Osteoblast (primary cell): Measurements from ENCODE around the gene CFAP97D2. TPM values are rescaled to one million over a fixed set of nuclear protein-coding genes. Genes with fewer than 3 reads are reported as not detected.
"Not testable (repeated sequence)": the region's sequence is repeated elsewhere in the genome, so short reads cannot be mapped to it uniquely, and the experiment has no call there.

Experiments
- DNase-seq: peaks from one replicate; pipeline ENCODE4 v3.0.0; 2011; ENCODE audit warnings: low spot score, mixed read lengths; ENCODE audit not compliant: insufficient read length; ENCODE audit errors: missing footprints
- H2AFZ ChIP-seq: 2 replicates; pipeline ENCODE4 v1.6.0; 2011; ENCODE audit warnings: mild to moderate bottlenecking, low read length
- H3K27ac ChIP-seq: 2 replicates; pipeline ENCODE4 v1.5.1; 2011; ENCODE audit warnings: mild to moderate bottlenecking, low read depth, low read length, moderate library complexity
- H3K27me3 ChIP-seq: 2 replicates; pipeline ENCODE4 v1.6.0; 2012; ENCODE audit warnings: mild to moderate bottlenecking, control low read depth, inconsistent platforms, low read length, moderate library complexity; ENCODE audit not compliant: insufficient read depth
- H3K36me3 ChIP-seq: 2 replicates; pipeline ENCODE4 v1.5.1; 2011; ENCODE audit warnings: mild to moderate bottlenecking, low read length, control low read depth, moderate library complexity; ENCODE audit not compliant: insufficient read depth
- H3K4me1 ChIP-seq: 2 replicates; pipeline ENCODE4 v1.5.1; 2011; ENCODE audit warnings: mild to moderate bottlenecking, low read length, control low read depth, moderate library complexity; ENCODE audit not compliant: insufficient read depth
- H3K4me2 ChIP-seq: 2 replicates; pipeline ENCODE4 v1.6.0; 2011; ENCODE audit warnings: mild to moderate bottlenecking, low read length; ENCODE audit not compliant: insufficient read depth
- H3K4me3 ChIP-seq: fragments of 200-600 bp; sonication (generic); 3 replicates; pipeline ENCODE4 v1.5.1; 2012; ENCODE audit warnings: mild to moderate bottlenecking, low read length, inconsistent platforms; ENCODE audit not compliant: insufficient read depth
- H3K79me2 ChIP-seq: 2 replicates; pipeline ENCODE4 v1.6.0; 2012; ENCODE audit warnings: mild to moderate bottlenecking, low read length, control low read depth, inconsistent platforms; ENCODE audit not compliant: insufficient read depth
- H3K9me3 ChIP-seq: 2 replicates; pipeline ENCODE4 v1.5.1; 2011; ENCODE audit warnings: low read depth, low read length, control low read depth
- H4K20me1 ChIP-seq: 2 replicates; pipeline ENCODE4 v1.6.0; 2012; ENCODE audit warnings: mild to moderate bottlenecking, low read length, control low read depth; ENCODE audit not compliant: insufficient read depth
- total RNA-seq: library from RNA; depleted of rRNA; stranded (reverse); fragments of >200 nt; gene quantifications from 2 replicates; pipeline ENCODE4 v1.2.3, GENCODE V29; 2012
- TF ChIP-seq, protein P1 (sequence below): IDR thresholded peaks from 2 replicates; pipeline ENCODE4 v1.5.1; 2011; ENCODE audit warnings: mild to moderate bottlenecking, low read depth, low read length, moderate library complexity; ENCODE audit errors: extremely low read depth

Gene CFAP97D2
- total RNA-seq, 1 donor: not detected

DNA sequence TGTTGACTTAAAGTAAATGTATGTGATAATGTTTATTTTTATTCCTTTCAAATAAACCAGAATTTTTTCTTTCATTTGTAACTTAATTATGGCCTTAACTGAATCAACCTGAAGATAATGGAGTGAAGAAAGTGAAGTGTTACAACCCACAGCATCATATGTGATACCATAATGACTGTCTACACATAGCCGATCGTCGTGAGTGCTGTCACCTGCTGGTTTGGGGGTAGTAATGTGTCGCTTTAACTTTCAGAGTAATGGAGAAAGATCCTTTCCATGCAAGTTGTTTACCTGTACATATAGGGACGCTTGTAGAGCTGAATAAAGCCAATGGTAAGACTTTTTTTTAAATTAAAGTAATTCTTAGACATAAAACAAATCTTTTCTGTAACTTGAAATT is 65.6 kb downstream of the CFAP97D2 start:
- no peaks in the 10 kb centered on the region for H3K27me3 ChIP-seq
- peaks cover 9% of the 10 kb centered on the region for H3K79me2 ChIP-seq
- H3K4me1 ChIP-seq: peaks cover 19% of the 10 kb centered on the region
- H3K36me3 ChIP-seq: peaks cover 90% of the 10 kb centered on the region
- no peaks in the 10 kb centered on the region for H3K9me3 ChIP-seq
- H3K4me3 ChIP-seq: no peak overlapping the region
- H3K4me2 ChIP-seq: no peak overlapping the region
- TF ChIP-seq, protein P1, sequence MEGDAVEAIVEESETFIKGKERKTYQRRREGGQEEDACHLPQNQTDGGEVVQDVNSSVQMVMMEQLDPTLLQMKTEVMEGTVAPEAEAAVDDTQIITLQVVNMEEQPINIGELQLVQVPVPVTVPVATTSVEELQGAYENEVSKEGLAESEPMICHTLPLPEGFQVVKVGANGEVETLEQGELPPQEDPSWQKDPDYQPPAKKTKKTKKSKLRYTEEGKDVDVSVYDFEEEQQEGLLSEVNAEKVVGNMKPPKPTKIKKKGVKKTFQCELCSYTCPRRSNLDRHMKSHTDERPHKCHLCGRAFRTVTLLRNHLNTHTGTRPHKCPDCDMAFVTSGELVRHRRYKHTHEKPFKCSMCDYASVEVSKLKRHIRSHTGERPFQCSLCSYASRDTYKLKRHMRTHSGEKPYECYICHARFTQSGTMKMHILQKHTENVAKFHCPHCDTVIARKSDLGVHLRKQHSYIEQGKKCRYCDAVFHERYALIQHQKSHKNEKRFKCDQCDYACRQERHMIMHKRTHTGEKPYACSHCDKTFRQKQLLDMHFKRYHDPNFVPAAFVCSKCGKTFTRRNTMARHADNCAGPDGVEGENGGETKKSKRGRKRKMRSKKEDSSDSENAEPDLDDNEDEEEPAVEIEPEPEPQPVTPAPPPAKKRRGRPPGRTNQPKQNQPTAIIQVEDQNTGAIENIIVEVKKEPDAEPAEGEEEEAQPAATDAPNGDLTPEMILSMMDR: no peak
- no peak overlapping the region for H2AFZ ChIP-seq
- H4K20me1 ChIP-seq: no peaks in the 10 kb centered on the region
- DNase-seq: no peak
- no peak overlapping the region for H3K27ac ChIP-seq

DNA sequence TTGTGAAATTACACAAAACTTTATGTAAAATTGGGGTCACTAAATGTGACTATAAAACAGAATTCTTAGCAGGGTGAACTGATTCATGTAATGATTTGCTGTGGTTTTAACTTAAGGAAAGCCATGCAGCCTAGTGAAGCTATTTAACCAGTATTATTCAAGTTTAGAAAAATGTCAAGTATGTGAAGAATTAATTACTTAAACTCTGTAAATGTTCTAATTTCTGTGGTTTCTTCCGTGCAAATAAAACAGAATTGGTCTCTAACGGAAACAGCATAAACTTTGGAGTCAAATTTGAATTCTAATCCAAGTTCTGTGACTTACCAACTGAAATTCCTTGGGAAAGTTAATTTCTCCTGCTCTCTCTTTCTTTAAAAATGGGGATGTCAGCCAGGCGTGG is 69.0 kb downstream of the CFAP97D2 start:
- Histone ChIP-seq H3K36me3 (peaks cover 90% of the 10 kb centered on the region), H3K4me2 (no peak overlapping the region)

DNA sequence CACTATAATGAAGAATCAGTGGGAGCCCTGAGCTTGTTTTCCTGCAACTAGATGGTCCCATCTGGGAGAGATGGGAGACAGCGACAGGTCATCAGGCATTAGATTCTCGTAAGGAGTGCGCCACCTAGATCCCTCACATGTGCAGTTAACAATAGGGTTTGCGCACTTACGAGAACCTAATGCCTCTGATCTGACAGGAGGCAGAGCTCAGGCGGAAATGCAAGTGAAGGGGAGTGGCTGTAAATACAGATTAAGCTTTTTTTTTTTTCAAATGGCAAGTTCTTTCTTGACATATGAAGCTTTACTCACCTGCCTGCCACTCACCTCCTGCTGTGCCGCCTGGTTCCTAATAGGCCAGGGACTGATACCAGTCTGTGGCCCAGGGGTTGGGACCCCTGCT is 70.0 kb downstream of the CFAP97D2 start:
- TF ChIP-seq, protein P1: no peak
- no peaks in the 10 kb centered on the region for H4K20me1 ChIP-seq
- peak overlapping the region; percentile 84 for H3K27ac ChIP-seq

More for the DNA sequence above, 69.0 kb downstream of the CFAP97D2 start:
- peak overlapping the region; percentile 84 for H3K27ac ChIP-seq
- no peaks in the 10 kb centered on the region for H3K27me3 ChIP-seq
- no peak overlapping the region for H3K4me3 ChIP-seq
- H4K20me1 ChIP-seq: no peaks in the 10 kb centered on the region
- peak; percentile 27 for DNase-seq
- no peak overlapping the region for H2AFZ ChIP-seq
- peaks cover 11% of the 10 kb centered on the region for H3K79me2 ChIP-seq
- TF ChIP-seq, protein P1: no peak
- peaks cover 28% of the 10 kb centered on the region for H3K4me1 ChIP-seq
- no peaks in the 10 kb centered on the region for H3K9me3 ChIP-seq

DNA sequence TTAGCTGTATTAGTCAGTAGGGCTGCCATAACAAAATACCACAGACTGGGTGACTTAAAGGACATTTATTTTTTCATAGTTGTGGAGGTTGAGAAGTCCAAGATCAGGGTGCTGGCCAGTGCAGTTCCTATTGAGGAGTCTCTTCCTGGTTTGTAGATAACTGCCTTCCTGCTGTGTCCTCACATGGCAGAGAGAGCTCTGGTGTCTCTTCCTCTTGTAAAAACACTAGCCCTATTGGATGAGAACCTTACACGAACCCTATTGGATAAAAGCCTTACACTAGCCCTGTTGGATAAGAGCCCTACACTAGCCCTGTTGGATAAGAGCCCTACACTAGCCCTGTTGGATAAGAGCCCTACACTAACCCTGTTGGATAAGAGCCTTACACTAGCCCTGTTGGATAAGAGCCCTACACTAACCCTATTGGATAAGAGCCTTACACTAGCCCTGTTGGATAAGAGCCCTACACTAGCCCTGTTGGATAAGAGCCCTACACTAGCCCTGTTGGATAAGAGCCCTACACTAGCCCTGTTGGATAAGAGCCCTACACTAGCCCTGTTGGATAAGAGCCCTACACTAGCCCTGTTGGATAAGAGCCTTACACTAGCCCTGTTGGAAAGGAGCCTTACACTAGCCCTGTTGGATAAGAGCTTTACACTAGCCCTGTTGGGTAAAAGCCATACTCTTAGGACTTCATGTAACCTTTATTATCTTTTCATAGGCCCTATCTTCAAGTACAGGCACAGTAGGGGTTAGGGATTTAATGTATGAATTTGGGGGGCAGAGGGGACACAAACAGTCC is 72.8 kb downstream of the CFAP97D2 start:
- not testable (repeated sequence) for H3K27me3 ChIP-seq, DNase-seq, H2AFZ ChIP-seq, H3K4me2 ChIP-seq, H4K20me1 ChIP-seq, H3K4me3 ChIP-seq, H3K9me3 ChIP-seq
- Histone ChIP-seq H3K79me2 (peaks cover 14% of the 10 kb centered on the region), H3K4me1 (peaks cover 27% of the 10 kb centered on the region), H3K27ac (peak overlapping the region; percentile 43), H3K36me3 (peaks cover 84% of the 10 kb centered on the region)

More for the DNA sequence above, 70.0 kb downstream of the CFAP97D2 start:
- Histone ChIP-seq H3K27me3 (no peaks in the 10 kb centered on the region), H3K4me2 (no peak overlapping the region), H3K79me2 (peaks cover 11% of the 10 kb centered on the region), H3K9me3 (no peaks in the 10 kb centered on the region), H3K36me3 (peaks cover 86% of the 10 kb centered on the region), H2AFZ (no peak overlapping the region), H3K4me3 (no peak overlapping the region), H3K4me1 (peaks cover 28% of the 10 kb centered on the region)
- DNase-seq: no peak
